ENCODE results near the gene TMEM80. TPM values are rescaled to one million over a fixed set of nuclear protein-coding genes. Genes with fewer than 3 reads are reported as not detected.

TMEM80 gene
- total RNA-seq, 1 donor, result 17.4 TPM

GRCh38 chr11:748007-748359 lies 52.4 kb downstream of the TMEM80 start:
- no peak for TF ChIP-seq CTCF (IDR thresholded peaks at IDR 0.05; ENCODE audit: extremely low read depth, low read depth, low read length)
- Histone ChIP-seq H3K36me3 (ENCODE audit: insufficient read depth, low read length) (peaks cover 9% of the 10 kb centered on the region), H2AFZ (ENCODE audit: low read length) (peak overlapping the region; percentile 13), H3K27ac (ENCODE audit: low read depth, low read length) (peak overlapping the region; percentile 93), H3K4me2 (ENCODE audit: insufficient read depth, low read length) (peak overlapping the region; percentile 97), H3K9me3 (ENCODE audit: low read depth, low read length) (no peaks in the 10 kb centered on the region), H4K20me1 (ENCODE audit: insufficient read depth, low read length) (peaks cover 25% of the 10 kb centered on the region), H3K79me2 (ENCODE audit: insufficient read depth, low read length) (peaks cover 56% of the 10 kb centered on the region), H3K27me3 (ENCODE audit: insufficient read depth, low read length) (no peaks in the 10 kb centered on the region), H3K4me1 (ENCODE audit: insufficient read depth, low read length) (peaks cover 25% of the 10 kb centered on the region), H3K4me3 (ENCODE audit: insufficient read depth, low read length) (peak overlapping the region; percentile 90)
- DNase-seq (ENCODE audit: insufficient read length, low spot score, missing footprints), result peak; percentile 85

- TF ChIP-seq CTCF (IDR thresholded peaks at IDR 0.05; ENCODE audit: extremely low read depth, low read depth, low read length), result no peak
- Histone ChIP-seq H2AFZ (ENCODE audit: low read length) (no peak overlapping the region), H3K9me3 (ENCODE audit: low read depth, low read length) (no peaks in the 10 kb centered on the region), H3K4me3 (ENCODE audit: insufficient read depth, low read length) (no peak overlapping the region), H3K36me3 (ENCODE audit: insufficient read depth, low read length) (peaks cover 10% of the 10 kb centered on the region), H3K27me3 (ENCODE audit: insufficient read depth, low read length) (no peaks in the 10 kb centered on the region), H4K20me1 (ENCODE audit: insufficient read depth, low read length) (peaks cover 27% of the 10 kb centered on the region), H3K4me1 (ENCODE audit: insufficient read depth, low read length) (peaks cover 25% of the 10 kb centered on the region), H3K4me2 (ENCODE audit: insufficient read depth, low read length) (peak overlapping the region; percentile 30), H3K79me2 (ENCODE audit: insufficient read depth, low read length) (peaks cover 71% of the 10 kb centered on the region), H3K27ac (ENCODE audit: low read depth, low read length) (peak overlapping the region; percentile 58)
- DNase-seq (ENCODE audit: insufficient read length, low spot score, missing footprints), result peak; percentile 69
Observed at GRCh38 chr11:749731-750130, 54.1 kb downstream of the TMEM80 start.

Other genes with a start within 250 kb of the TMEM80 start
- 33.0 and 36.2 TPM in 2 replicates for gene PTDSS2, start 245.5 kb upstream of the TMEM80 start, total RNA-seq
- 441 and 506 TPM in 2 replicates for gene RNH1, start 188.6 kb upstream of the TMEM80 start, total RNA-seq
- 28.6 and 35.7 TPM in 2 replicates for gene HRAS, start 160.2 kb upstream of the TMEM80 start, total RNA-seq
- gene LRRC56, start 158.3 kb upstream of the TMEM80 start, total RNA-seq, result 0.88 and 1.1 TPM in 2 replicates
- 0.29 and 0.36 TPM in 2 replicates for gene LMNTD2, start 135.1 kb upstream of the TMEM80 start, total RNA-seq
- 2.4 and 6.2 TPM in 2 replicates for gene RASSF7, start 134.8 kb upstream of the TMEM80 start, total RNA-seq
- gene PHRF1, start 119.3 kb upstream of the TMEM80 start, total RNA-seq, result 23.9 and 27.5 TPM in 2 replicates
- gene IRF7, start 79.9 kb upstream of the TMEM80 start, total RNA-seq, result 11.5 and 21.4 TPM in 2 replicates
- gene CDHR5, start 70.9 kb upstream of the TMEM80 start, total RNA-seq, result not detected in 2 replicates
- gene SCT, start 68.6 kb upstream of the TMEM80 start, total RNA-seq, result not detected in 2 replicates
- under 0.01 TPM in 1 of 2 replicates, not detected in the other for gene DRD4, start 58.5 kb upstream of the TMEM80 start, total RNA-seq
- gene DEAF1, start 594 bp upstream of the TMEM80 start, total RNA-seq, result 38.0 and 44.2 TPM in 2 replicates
- 29.7 and 30.1 TPM in 2 replicates for gene EPS8L2, start 10.4 kb downstream of the TMEM80 start, total RNA-seq
- 204 TPM in 2 replicates for gene TALDO1, start 51.6 kb downstream of the TMEM80 start, total RNA-seq
- 31.5 and 37.3 TPM in 2 replicates for gene GATD1, start 81.7 kb downstream of the TMEM80 start, total RNA-seq
- not detected in 2 replicates for gene CEND1, start 94.3 kb downstream of the TMEM80 start, total RNA-seq
- 8.0 and 9.0 TPM in 2 replicates for gene SLC25A22, start 102.5 kb downstream of the TMEM80 start, total RNA-seq
- gene PIDD1, start 109.4 kb downstream of the TMEM80 start, total RNA-seq, result 5.9 and 6.5 TPM in 2 replicates
- 227 and 386 TPM in 2 replicates for gene RPLP2, start 114.2 kb downstream of the TMEM80 start, total RNA-seq
- 32.1 and 32.6 TPM in 2 replicates for gene PNPLA2, start 123.1 kb downstream of the TMEM80 start, total RNA-seq
- 0.59 and 0.72 TPM in 2 replicates for gene CRACR2B, start 132.1 kb downstream of the TMEM80 start, total RNA-seq
- gene CD151, start 137.1 kb downstream of the TMEM80 start, total RNA-seq, result 366 and 416 TPM in 2 replicates
- 47.4 and 60.8 TPM in 2 replicates for gene POLR2L, start 146.7 kb downstream of the TMEM80 start, total RNA-seq
- gene TSPAN4, start 147.0 kb downstream of the TMEM80 start, total RNA-seq, result 168 and 186 TPM in 2 replicates
- gene CHID1, start 215.0 kb downstream of the TMEM80 start, total RNA-seq, result 43.9 and 48.9 TPM in 2 replicates
- gene AP2A2, start 230.1 kb downstream of the TMEM80 start, total RNA-seq, result 48.0 and 50.7 TPM in 2 replicates

All from osteoblast (primary cell).